Tibial nerve (tissue), 3 donors: ENCODE measurements around the gene PHF14.

ENCODE experiments used
- CTCF ChIP-seq, 5 experiments: fragments of 200-600 bp in 3 of 5; fragments of 450-650 bp in 2 of 5; sonication (generic) in 3 of 5; IDR thresholded peaks; one replicate each; pipeline ENCODE4 v1.5.1; 2016 to 2019; ENCODE audit warnings: antibody characterized with exemption in 5 of 5, mild to moderate bottlenecking in 3 of 5, moderate library complexity in 2 of 5
- POLR2A ChIP-seq, 2 donors: fragments of 450-650 bp; IDR thresholded peaks; one replicate each; pipeline ENCODE4 v1.6.1; 2017; ENCODE audit warnings: antibody characterized with exemption in 2 of 2, mild to moderate bottlenecking in 2 of 2, moderate library complexity in 2 of 2

DNA sequence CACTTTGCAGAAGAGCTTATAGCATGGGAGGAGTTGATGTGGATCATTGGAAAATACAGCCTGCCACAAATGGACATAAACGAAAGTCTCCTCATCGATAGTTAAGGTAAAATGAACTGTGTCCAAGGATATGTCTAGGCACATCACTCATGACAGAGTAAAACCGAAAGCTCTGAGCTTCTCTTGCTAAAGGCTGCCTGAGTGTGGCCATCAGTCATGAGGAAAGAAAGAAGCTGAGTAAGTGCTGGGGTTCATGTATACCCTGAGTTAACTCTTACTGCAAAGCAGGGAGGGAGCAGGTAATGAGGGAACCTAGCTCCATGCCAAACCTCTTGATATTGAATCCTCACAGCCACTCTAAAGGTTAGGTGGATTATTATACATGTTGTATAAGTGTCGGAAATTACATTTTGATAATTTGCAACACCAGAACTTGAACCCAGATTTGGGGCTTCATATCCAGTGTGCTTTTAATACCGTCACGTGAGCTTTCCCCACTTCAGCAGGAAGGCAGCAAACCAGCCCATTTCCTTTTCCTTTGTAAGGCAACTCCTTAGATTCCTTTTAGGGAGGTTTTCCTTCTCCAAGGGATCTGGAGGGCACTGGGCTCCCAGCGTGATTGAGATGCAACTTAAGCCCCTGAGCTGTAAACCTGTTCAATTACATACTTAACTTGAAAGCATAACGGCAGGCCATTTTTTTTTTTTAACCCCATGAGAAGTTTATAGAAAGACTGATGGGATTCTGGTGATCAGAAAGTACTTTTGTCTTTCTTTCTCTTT, 215.0 kb downstream of the PHF14 start:
- TF ChIP-seq CTCF (IDR thresholded peaks at IDR 0.05) = no peak
- no peak for TF ChIP-seq POLR2A (IDR thresholded peaks at IDR 0.05)
